Naive thymus-derived CD4-positive, alpha-beta T cell (primary cell): ENCODE measurements around the gene CD8B. TPM values are rescaled to one million over a fixed set of nuclear protein-coding genes. Genes with fewer than 3 reads are reported as not detected.
"Not testable (repeated sequence)": the region's sequence is repeated elsewhere in the genome, so short reads cannot be mapped to it uniquely, and the experiment has no call there.

Source experiments
- ATAC-seq: fragments of 150-1000 bp; cut with Tn5 transposase; 2 replicates; pipeline ENCODE4 v1.10.0; 2021; ENCODE audit warnings: mild to moderate bottlenecking, moderate library complexity
- CTCF ChIA-PET: fragments of 350-600 bp; sonication (Branson Sonifier 250); formaldehyde crosslinking; loops from one replicate; lab custom pipeline; 2021; ENCODE audit warnings: antibody characterized with exemption; lab: Charles Lee
- POLR2A ChIA-PET: fragments of 350-600 bp; sonication (Branson Sonifier 250); formaldehyde crosslinking; loops from one replicate; lab custom pipeline; 2021; ENCODE audit warnings: antibody characterized with exemption, inconsistent platforms; lab: Charles Lee
- DNase-seq, 9 donors: peaks; one replicate each; pipeline versions ENCODE4 v3.0.0 to v3.0.0-alpha.2; 2020 to 2022; ENCODE audit warnings: mixed read lengths in 1 of 9
- H3K27ac ChIP-seq: one replicate; pipeline ENCODE4 v1.7.0; 2013; ENCODE audit warnings: mild to moderate bottlenecking, low read depth, low read length, moderate library complexity
- H3K27me3 ChIP-seq, 2 donors: one replicate each; pipeline ENCODE4 v1.7.0; 2013; ENCODE audit warnings: low read length in 2 of 2, mild to moderate bottlenecking in 2 of 2, moderate library complexity in 2 of 2; ENCODE audit not compliant: control insufficient read depth in 2 of 2, insufficient read depth in 2 of 2
- H3K36me3 ChIP-seq, 3 experiments: 1 replicate in 2 of 3; 2 replicates in 1 of 3; pipeline ENCODE4 v1.7.0; 2013; ENCODE audit warnings: low read length in 3 of 3, mild to moderate bottlenecking in 3 of 3, moderate library complexity in 1 of 3; ENCODE audit not compliant: insufficient read depth in 3 of 3, control insufficient read depth in 2 of 3
- H3K4me1 ChIP-seq, 2 donors: one replicate each; pipeline ENCODE4 v1.7.0; 2013; ENCODE audit warnings: low read length in 2 of 2, mild to moderate bottlenecking in 2 of 2, moderate library complexity in 1 of 2; ENCODE audit not compliant: control insufficient read depth in 2 of 2, insufficient read depth in 2 of 2
- H3K4me3 ChIP-seq: 2 replicates; pipeline ENCODE4 v1.7.0; 2013; ENCODE audit warnings: mild to moderate bottlenecking, low read length
- H3K9me3 ChIP-seq, 3 experiments: 1 replicate in 2 of 3; 2 replicates in 1 of 3; pipeline ENCODE4 v1.7.0; 2013; ENCODE audit warnings: low read length in 3 of 3; ENCODE audit not compliant: control insufficient read depth in 2 of 3
- H3K27ac Mint-ChIP-seq, 9 donors: one replicate each; pipeline ENCODE4 v1.8.0; 2020 to 2022; ENCODE audit warnings: mixed read lengths in 9 of 9, mild to moderate bottlenecking in 8 of 9, moderate library complexity in 5 of 9, inconsistent platforms in 2 of 9
- H3K27me3 Mint-ChIP-seq, 5 donors: one replicate each; pipeline ENCODE4 v1.8.0; 2021 to 2022; ENCODE audit warnings: mixed read lengths in 5 of 5, mild to moderate bottlenecking in 1 of 5
- H3K36me3 Mint-ChIP-seq, 5 donors: one replicate each; pipeline ENCODE4 v1.8.0; 2020 to 2022; ENCODE audit warnings: mixed read lengths in 5 of 5, mild to moderate bottlenecking in 3 of 5, inconsistent platforms in 1 of 5
- H3K4me1 Mint-ChIP-seq, 7 donors: one replicate each; pipeline ENCODE4 v1.8.0; 2020 to 2022; ENCODE audit warnings: mixed read lengths in 7 of 7, mild to moderate bottlenecking in 3 of 7, inconsistent platforms in 1 of 7
- H3K4me3 Mint-ChIP-seq, 10 donors: one replicate each; pipeline ENCODE4 v1.8.0; 2020 to 2022; ENCODE audit warnings: mild to moderate bottlenecking in 10 of 10, mixed read lengths in 10 of 10, moderate library complexity in 6 of 10, inconsistent platforms in 2 of 10
- H3K9me3 Mint-ChIP-seq, 11 donors: one replicate each; pipeline ENCODE4 v1.8.0; 2020 to 2022; ENCODE audit warnings: mixed read lengths in 11 of 11, mild to moderate bottlenecking in 4 of 11, inconsistent platforms in 1 of 11, moderate library complexity in 1 of 11
- intact Hi-C, 2 donors: fragments of 100-400 bp; cut with micrococcal nuclease; formaldehyde crosslinking; loops; one replicate each; pipeline ENCODE4 v1.15.1; 2023
- polyA plus RNA-seq, 2 donors: library from polyadenylated mRNA; unstranded; fragments of 300-500 nt; fragmentation: Illumina TruSeq; gene quantifications; one replicate each; pipeline ENCODE4 v1.2.3, GENCODE V29; 2021
- total RNA-seq, 6 experiments: library from RNA in 5 of 6; stranded (reverse) in 5 of 6; gene quantifications; 1 replicate in 5 of 6; 2 replicates in 1 of 6; pipeline ENCODE4 v1.2.3 and lab custom pipeline; 2021 to 2026

CD8B gene
- total and polyA plus RNA-seq, 7 experiments from 2014 or later, result 1.1 to 23.7 (median 2.4) TPM

GRCh38 chr2:86870941-86871340 is 9.3 kb upstream of the CD8B start:
- H3K9me3 ChIP-seq, intact Hi-C loops, POLR2A ChIA-PET, DNase-seq, H3K9me3 Mint-ChIP-seq, H3K36me3 Mint-ChIP-seq, H3K4me3 Mint-ChIP-seq, CTCF ChIA-PET, H3K4me3 ChIP-seq, H3K4me1 ChIP-seq, H3K36me3 ChIP-seq, H3K27ac ChIP-seq, H3K27me3 ChIP-seq, H3K27ac Mint-ChIP-seq, ATAC-seq, H3K4me1 Mint-ChIP-seq: not testable (repeated sequence)
- peaks cover 0 to 12% (median 2%) of the 10 kb centered on the region in 5 donors for H3K27me3 Mint-ChIP-seq

- H3K27me3 ChIP-seq, H3K4me3 Mint-ChIP-seq, H3K4me1 ChIP-seq, H3K4me1 Mint-ChIP-seq, H3K36me3 ChIP-seq, CTCF ChIA-PET, POLR2A ChIA-PET, H3K27me3 Mint-ChIP-seq, H3K9me3 Mint-ChIP-seq, ATAC-seq, H3K36me3 Mint-ChIP-seq, H3K27ac Mint-ChIP-seq, H3K27ac ChIP-seq, H3K4me3 ChIP-seq, DNase-seq, H3K9me3 ChIP-seq, intact Hi-C loops: not testable (repeated sequence)
These were observed 7.3 kb upstream of the CD8B start for GRCh38 chr2:86868895-86869468.

GRCh38 chr2:86862380-86862703 is 656 bp upstream of the CD8B start:
- H3K9me3 ChIP-seq, H3K27me3 ChIP-seq, H3K4me1 Mint-ChIP-seq, H3K4me1 ChIP-seq, H3K27ac Mint-ChIP-seq, H3K9me3 Mint-ChIP-seq, POLR2A ChIA-PET, H3K27ac ChIP-seq, H3K36me3 Mint-ChIP-seq, CTCF ChIA-PET, H3K4me3 ChIP-seq, DNase-seq, H3K36me3 ChIP-seq, intact Hi-C loops: not testable (repeated sequence)
- Mint-ChIP-seq H3K4me3 (peak overlapping the region in 1 of 10 donors; percentile 35), H3K27me3 (peaks cover 5 to 20% (median 10%) of the 10 kb centered on the region in 5 donors)
- ATAC-seq, result peak; percentile 11

- H3K4me1 ChIP-seq, intact Hi-C loops, H3K27ac Mint-ChIP-seq, H3K9me3 ChIP-seq, H3K27ac ChIP-seq, H3K9me3 Mint-ChIP-seq, DNase-seq, H3K36me3 ChIP-seq, ATAC-seq, CTCF ChIA-PET, H3K4me1 Mint-ChIP-seq, POLR2A ChIA-PET, H3K36me3 Mint-ChIP-seq, H3K27me3 ChIP-seq: not testable (repeated sequence)
- Mint-ChIP-seq H3K4me3 (peak overlapping the region in 4 of 10 donors; percentile 3 to 31 (median 24)), H3K27me3 (peaks cover 5 to 20% (median 10%) of the 10 kb centered on the region in 5 donors)
- H3K4me3 ChIP-seq, result peak overlapping the region; percentile 34
These were observed 511 bp downstream of the CD8B start for GRCh38 chr2:86861175-86861574.

GRCh38 chr2:86860573-86860972 is 1.1 kb downstream of the CD8B start:
- peak overlapping the region; percentile 34 for H3K4me3 ChIP-seq
- POLR2A ChIA-PET, result not testable (repeated sequence)

GRCh38 chr2:86857688-86858087 is 4.0 kb downstream of the CD8B start:
- ATAC-seq, CTCF ChIA-PET, POLR2A ChIA-PET, H3K9me3 ChIP-seq, H3K27me3 ChIP-seq, H3K27ac ChIP-seq, H3K36me3 Mint-ChIP-seq, H3K4me3 ChIP-seq, H3K4me3 Mint-ChIP-seq, H3K36me3 ChIP-seq, DNase-seq, H3K27ac Mint-ChIP-seq, H3K4me1 Mint-ChIP-seq, H3K9me3 Mint-ChIP-seq, intact Hi-C loops, H3K4me1 ChIP-seq: not testable (repeated sequence)
- H3K27me3 Mint-ChIP-seq, result peaks cover 0 to 15% (median 8%) of the 10 kb centered on the region in 5 donors

More at GRCh38 chr2:86860573-86860972, 1.1 kb downstream of the CD8B start:
- CTCF ChIA-PET, H3K27ac ChIP-seq, H3K27ac Mint-ChIP-seq, H3K4me1 Mint-ChIP-seq, H3K36me3 ChIP-seq, H3K9me3 ChIP-seq, H3K27me3 ChIP-seq, H3K4me1 ChIP-seq, intact Hi-C loops, ATAC-seq, DNase-seq, H3K9me3 Mint-ChIP-seq, H3K36me3 Mint-ChIP-seq: not testable (repeated sequence)
- Mint-ChIP-seq H3K27me3 (peaks cover 5 to 20% (median 10%) of the 10 kb centered on the region in 5 donors), H3K4me3 (peak overlapping the region in 3 of 10 donors; percentile 3 to 31 (median 25))

GRCh38 chr2:86856498-86856897 is 5.2 kb downstream of the CD8B start:
- POLR2A ChIA-PET, ATAC-seq, H3K4me1 Mint-ChIP-seq, H3K9me3 ChIP-seq, CTCF ChIA-PET, intact Hi-C loops, H3K27ac ChIP-seq, H3K36me3 Mint-ChIP-seq, DNase-seq, H3K4me3 ChIP-seq, H3K27me3 ChIP-seq, H3K36me3 ChIP-seq, H3K9me3 Mint-ChIP-seq, H3K4me3 Mint-ChIP-seq, H3K27ac Mint-ChIP-seq, H3K4me1 ChIP-seq: not testable (repeated sequence)
- H3K27me3 Mint-ChIP-seq, result peaks cover 0 to 15% (median 8%) of the 10 kb centered on the region in 5 donors
